Ishikawa (cell line): ENCODE measurements around the gene PRKACA.

ENCODE experiments used
- CEBPB ChIP-seq: IDR thresholded peaks from 2 replicates; pipeline ENCODE4 v1.6.1; 2012
- EGR1 ChIP-seq: IDR thresholded peaks from 2 replicates; pipeline ENCODE4 v1.6.1; 2012
- EP300 ChIP-seq: IDR thresholded peaks from 2 replicates; pipeline ENCODE4 v1.6.1; 2012; ENCODE audit warnings: borderline replicate concordance
- FOXM1 ChIP-seq: IDR thresholded peaks from 2 replicates; pipeline ENCODE4 v1.6.1; 2012; ENCODE audit warnings: low read depth, borderline replicate concordance
- MAX ChIP-seq: IDR thresholded peaks from 2 replicates; pipeline ENCODE4 v1.6.1; 2012
- RAD21 ChIP-seq: IDR thresholded peaks from 2 replicates; pipeline ENCODE4 v1.6.1; 2012; ENCODE audit warnings: low read depth
- TAF1 ChIP-seq: IDR thresholded peaks from 2 replicates; pipeline ENCODE4 v1.6.1; 2012; ENCODE audit warnings: low read depth, mild to moderate bottlenecking
- TCF12 ChIP-seq: IDR thresholded peaks from 2 replicates; pipeline ENCODE4 v1.6.1; 2012; ENCODE audit warnings: low read depth
- TEAD4 ChIP-seq: IDR thresholded peaks from 2 replicates; pipeline ENCODE4 v1.6.1; 2012
- YY1 ChIP-seq: IDR thresholded peaks from 2 replicates; pipeline ENCODE4 v1.6.1; 2012; ENCODE audit warnings: low read depth
- ZBTB7A ChIP-seq: IDR thresholded peaks from 2 replicates; pipeline ENCODE4 v1.6.1; 2012; ENCODE audit warnings: low read depth
- TF ChIP-seq, protein P1 (sequence below): IDR thresholded peaks from 2 replicates; pipeline ENCODE4 v1.6.1; 2012; ENCODE audit warnings: low read depth, mild to moderate bottlenecking

DNA sequence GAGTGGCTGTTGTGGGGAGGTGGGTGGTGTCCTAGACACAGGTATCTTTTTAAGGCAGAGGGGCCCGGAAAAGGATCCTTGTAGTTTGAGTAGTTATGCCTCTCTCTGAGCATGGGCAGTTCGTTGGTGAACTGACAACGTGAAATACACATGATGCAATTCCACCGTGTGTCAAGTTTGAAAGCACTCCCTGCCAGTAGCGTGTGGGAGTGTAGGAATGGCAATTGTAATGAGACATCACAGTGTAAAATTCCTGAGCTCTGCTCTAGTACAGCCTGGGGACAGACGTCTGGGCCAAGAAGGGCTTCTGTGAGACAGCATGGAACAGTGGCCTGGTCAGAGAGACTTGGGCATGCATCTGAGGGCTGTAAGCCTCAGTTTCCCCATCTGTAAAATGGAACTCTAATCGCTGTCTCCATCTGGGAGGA lies 29.2 kb upstream of the PRKACA start:
- TF ChIP-seq, protein P1, sequence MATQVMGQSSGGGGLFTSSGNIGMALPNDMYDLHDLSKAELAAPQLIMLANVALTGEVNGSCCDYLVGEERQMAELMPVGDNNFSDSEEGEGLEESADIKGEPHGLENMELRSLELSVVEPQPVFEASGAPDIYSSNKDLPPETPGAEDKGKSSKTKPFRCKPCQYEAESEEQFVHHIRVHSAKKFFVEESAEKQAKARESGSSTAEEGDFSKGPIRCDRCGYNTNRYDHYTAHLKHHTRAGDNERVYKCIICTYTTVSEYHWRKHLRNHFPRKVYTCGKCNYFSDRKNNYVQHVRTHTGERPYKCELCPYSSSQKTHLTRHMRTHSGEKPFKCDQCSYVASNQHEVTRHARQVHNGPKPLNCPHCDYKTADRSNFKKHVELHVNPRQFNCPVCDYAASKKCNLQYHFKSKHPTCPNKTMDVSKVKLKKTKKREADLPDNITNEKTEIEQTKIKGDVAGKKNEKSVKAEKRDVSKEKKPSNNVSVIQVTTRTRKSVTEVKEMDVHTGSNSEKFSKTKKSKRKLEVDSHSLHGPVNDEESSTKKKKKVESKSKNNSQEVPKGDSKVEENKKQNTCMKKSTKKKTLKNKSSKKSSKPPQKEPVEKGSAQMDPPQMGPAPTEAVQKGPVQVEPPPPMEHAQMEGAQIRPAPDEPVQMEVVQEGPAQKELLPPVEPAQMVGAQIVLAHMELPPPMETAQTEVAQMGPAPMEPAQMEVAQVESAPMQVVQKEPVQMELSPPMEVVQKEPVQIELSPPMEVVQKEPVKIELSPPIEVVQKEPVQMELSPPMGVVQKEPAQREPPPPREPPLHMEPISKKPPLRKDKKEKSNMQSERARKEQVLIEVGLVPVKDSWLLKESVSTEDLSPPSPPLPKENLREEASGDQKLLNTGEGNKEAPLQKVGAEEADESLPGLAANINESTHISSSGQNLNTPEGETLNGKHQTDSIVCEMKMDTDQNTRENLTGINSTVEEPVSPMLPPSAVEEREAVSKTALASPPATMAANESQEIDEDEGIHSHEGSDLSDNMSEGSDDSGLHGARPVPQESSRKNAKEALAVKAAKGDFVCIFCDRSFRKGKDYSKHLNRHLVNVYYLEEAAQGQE, result no peak
- TF ChIP-seq MAX, result no peak
- TF ChIP-seq ZBTB7A, result no peak
- no peak for TF ChIP-seq YY1
- TF ChIP-seq TAF1, result no peak
- no peak for TF ChIP-seq FOXM1
- no peak for TF ChIP-seq EP300
- no peak for TF ChIP-seq TEAD4
- TF ChIP-seq RAD21, result no peak
- no peak for TF ChIP-seq CEBPB
- no peak for TF ChIP-seq EGR1
- no peak for TF ChIP-seq TCF12
